A673 (cell line): ENCODE data around the gene SND1. TPM values are rescaled to one million over a fixed set of nuclear protein-coding genes. Genes with fewer than 3 reads are reported as not detected.

Experiments
- BruUV-seq: library from RNA; stranded (reverse); fragments of 400-500 nt; replicated peaks from 2 replicates; lab custom pipeline; 2021; lab: Mats Ljungman, UMichigan
- CTCF ChIA-PET: fragments of 300-600 bp; sonication (Branson Sonifier 250); formaldehyde crosslinking; loops from one replicate; lab custom pipeline; 2022; ENCODE audit warnings: antibody characterized with exemption; lab: Charles Lee
- POLR2A ChIA-PET: fragments of 300-600 bp; sonication (Branson Sonifier 250); formaldehyde crosslinking; loops from one replicate; lab custom pipeline; 2022; ENCODE audit warnings: antibody characterized with exemption; ENCODE audit not compliant: low non-redundant PET; lab: Charles Lee
- DNase-seq: peaks from one replicate; pipeline ENCODE4 v3.0.0-alpha.2; 2015; ENCODE audit warnings: low spot score
- H3K27ac ChIP-seq: fragments of 200-600 bp; sonication (generic); 2 replicates; pipeline ENCODE4 v1.5.1; 2016; ENCODE audit warnings: mixed run types, low read depth, mild to moderate bottlenecking, mixed read lengths, antibody characterized with exemption, low read length; ENCODE audit not compliant: poor library complexity, severe bottlenecking
- H3K27me3 ChIP-seq: fragments of 200-600 bp; sonication (generic); replicated peaks from 2 replicates; pipeline ENCODE4 v1.6.1; 2017; ENCODE audit warnings: mixed run types, low read depth, mild to moderate bottlenecking, mixed read lengths, antibody characterized with exemption, low read length; ENCODE audit not compliant: insufficient read depth, poor library complexity
- H3K36me3 ChIP-seq: fragments of 200-600 bp; sonication (generic); 2 replicates; pipeline ENCODE4 v1.6.1; 2016; ENCODE audit warnings: mixed run types, mild to moderate bottlenecking, mixed read lengths, antibody characterized with exemption, low read length; ENCODE audit not compliant: insufficient read depth, poor library complexity, severe bottlenecking
- H3K4me1 ChIP-seq: fragments of 200-600 bp; sonication (generic); 2 replicates; pipeline ENCODE4 v1.6.1; 2017; ENCODE audit warnings: mixed run types, mild to moderate bottlenecking, mixed read lengths, antibody characterized with exemption, low read length; ENCODE audit not compliant: insufficient read depth, poor library complexity, severe bottlenecking
- H3K4me3 ChIP-seq: fragments of 200-600 bp; sonication (generic); 2 replicates; pipeline ENCODE4 v1.5.1; 2016; ENCODE audit warnings: low read depth, mixed run types, mild to moderate bottlenecking, mixed read lengths, low read length; ENCODE audit not compliant: poor library complexity, severe bottlenecking
- H3K9me3 ChIP-seq: fragments of 200-600 bp; sonication (generic); 2 replicates; pipeline ENCODE4 v1.6.1; 2016; ENCODE audit warnings: mixed run types, low read depth, mild to moderate bottlenecking, mixed read lengths, antibody characterized with exemption, low read length; ENCODE audit not compliant: poor library complexity, severe bottlenecking
- EZH2 ChIP-seq: fragments of 200-600 bp; sonication (generic); IDR thresholded peaks from 2 replicates; pipeline ENCODE4 v1.6.1; 2017; ENCODE audit warnings: borderline replicate concordance, low read depth, mild to moderate bottlenecking, mixed read lengths, antibody characterized with exemption, low read length; ENCODE audit not compliant: poor library complexity, severe bottlenecking
- intact Hi-C: fragments of 100-400 bp; cut with micrococcal nuclease; formaldehyde crosslinking; loops from one replicate; pipeline ENCODE4 v1.10.0; 2022; ENCODE audit not compliant: unreplicated experiment
- total RNA-seq: library from RNA; stranded (reverse); gene quantifications from 2 replicates; pipeline ENCODE4 v1.2.3, GENCODE V29; 2021
- TF ChIP-seq, protein P1 (sequence below): fragments of 300-800, 200-600 bp; sonication (generic); conservative IDR thresholded peaks from 2 replicates; pipeline ENCODE4 v1.5.1; 2017; ENCODE audit warnings: low read depth, mild to moderate bottlenecking, antibody characterized with exemption, low read length, moderate library complexity, mixed read lengths

SND1 gene
- total RNA-seq, 1 experiment from 2014 or later, result 177 TPM

- DNase-seq, result no peak
- Histone ChIP-seq H3K27me3 (no peaks in the 10 kb centered on the region), H3K9me3 (no peaks in the 10 kb centered on the region), H3K4me3 (no peak overlapping the region), H3K4me1 (peaks cover 6% of the 10 kb centered on the region), H3K27ac (no peak overlapping the region), H3K36me3 (no peaks in the 10 kb centered on the region)
- TF ChIP-seq, protein P1, sequence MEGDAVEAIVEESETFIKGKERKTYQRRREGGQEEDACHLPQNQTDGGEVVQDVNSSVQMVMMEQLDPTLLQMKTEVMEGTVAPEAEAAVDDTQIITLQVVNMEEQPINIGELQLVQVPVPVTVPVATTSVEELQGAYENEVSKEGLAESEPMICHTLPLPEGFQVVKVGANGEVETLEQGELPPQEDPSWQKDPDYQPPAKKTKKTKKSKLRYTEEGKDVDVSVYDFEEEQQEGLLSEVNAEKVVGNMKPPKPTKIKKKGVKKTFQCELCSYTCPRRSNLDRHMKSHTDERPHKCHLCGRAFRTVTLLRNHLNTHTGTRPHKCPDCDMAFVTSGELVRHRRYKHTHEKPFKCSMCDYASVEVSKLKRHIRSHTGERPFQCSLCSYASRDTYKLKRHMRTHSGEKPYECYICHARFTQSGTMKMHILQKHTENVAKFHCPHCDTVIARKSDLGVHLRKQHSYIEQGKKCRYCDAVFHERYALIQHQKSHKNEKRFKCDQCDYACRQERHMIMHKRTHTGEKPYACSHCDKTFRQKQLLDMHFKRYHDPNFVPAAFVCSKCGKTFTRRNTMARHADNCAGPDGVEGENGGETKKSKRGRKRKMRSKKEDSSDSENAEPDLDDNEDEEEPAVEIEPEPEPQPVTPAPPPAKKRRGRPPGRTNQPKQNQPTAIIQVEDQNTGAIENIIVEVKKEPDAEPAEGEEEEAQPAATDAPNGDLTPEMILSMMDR, result no peak
- TF ChIP-seq EZH2, result no peak
- CTCF ChIA-PET, result no interaction called here
- no TSS peak for BruUV-seq
- intact Hi-C loops, result no loop called here
- POLR2A ChIA-PET, result no interaction called here
These were observed 104.0 kb downstream of the SND1 start for GRCh38 chr7:127755965-127756364.

- CTCF ChIA-PET, result no interaction called here
- BruUV-seq, result no TSS peak
These were observed 106.1 kb downstream of the SND1 start for GRCh38 chr7:127758105-127758504.

DNA sequence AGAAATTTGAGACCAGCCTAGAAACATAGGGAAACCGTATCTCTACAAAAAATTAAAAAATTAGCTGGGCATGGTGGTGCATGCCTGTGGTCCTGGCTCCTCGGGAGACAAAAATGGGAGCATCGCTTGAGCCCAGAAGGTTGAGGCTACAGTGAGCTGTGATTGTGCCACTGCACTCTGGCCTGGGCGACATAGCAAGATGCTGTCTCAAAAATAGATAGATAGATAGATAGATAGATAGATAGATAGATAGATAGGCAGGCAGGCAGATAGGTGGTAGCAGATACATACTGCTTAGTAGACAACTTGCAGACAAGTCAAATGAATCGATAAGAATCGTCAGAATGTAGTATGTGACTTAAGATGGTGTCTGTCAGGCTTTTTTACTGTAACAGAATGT, 106.9 kb downstream of the SND1 start:
- no peak for TF ChIP-seq EZH2
- TF ChIP-seq, protein P1, result no peak
- intact Hi-C loops, result no loop called here
- BruUV-seq, result no TSS peak
- CTCF ChIA-PET, result no interaction called here
- Histone ChIP-seq H3K27me3 (no peaks in the 10 kb centered on the region), H3K27ac (no peak overlapping the region), H3K4me1 (peaks cover 6% of the 10 kb centered on the region), H3K36me3 (no peaks in the 10 kb centered on the region), H3K4me3 (no peak overlapping the region), H3K9me3 (no peaks in the 10 kb centered on the region)
- POLR2A ChIA-PET, result no interaction called here
- no peak for DNase-seq

More at GRCh38 chr7:127758105-127758504, 106.1 kb downstream of the SND1 start:
- no peak for TF ChIP-seq EZH2
- TF ChIP-seq, protein P1, result no peak
- Histone ChIP-seq H3K9me3 (no peaks in the 10 kb centered on the region), H3K4me1 (peaks cover 6% of the 10 kb centered on the region), H3K27me3 (no peaks in the 10 kb centered on the region), H3K27ac (no peak overlapping the region), H3K36me3 (no peaks in the 10 kb centered on the region), H3K4me3 (no peak overlapping the region)
- peak; percentile 27 for DNase-seq
- POLR2A ChIA-PET, result no interaction called here
- intact Hi-C loops, result no loop called here
